H9 (cell line): Measurements from ENCODE around the gene EPB41L4B. TPM values are rescaled to one million over a fixed set of nuclear protein-coding genes. Genes with fewer than 3 reads are reported as not detected.

Experiments used
- DNase-seq: peaks from one replicate; pipeline ENCODE4 v3.0.0-alpha.2; 2017
- H2AFZ ChIP-seq: one replicate; pipeline ENCODE4 v1.6.1; 2013; ENCODE audit warnings: mild to moderate bottlenecking, low read length, control low read depth, moderate library complexity
- H2AK5ac ChIP-seq: 2 replicates; pipeline ENCODE4 v1.6.1; 2013; ENCODE audit warnings: low read length, control low read depth, mixed read lengths; ENCODE audit not compliant: insufficient read length
- H2BK120ac ChIP-seq: one replicate; pipeline ENCODE4 v1.6.1; 2013; ENCODE audit warnings: low read depth, mild to moderate bottlenecking, low read length, control low read depth, inconsistent platforms; ENCODE audit not compliant: poor library complexity, severe bottlenecking
- H2BK12ac ChIP-seq: 2 replicates; pipeline ENCODE4 v1.6.1; 2013; ENCODE audit warnings: low read length, control low read depth, mixed read lengths, low read depth; ENCODE audit not compliant: insufficient read length
- H2BK15ac ChIP-seq: 2 replicates; pipeline ENCODE4 v1.6.1; 2013; ENCODE audit warnings: low read depth, low read length, control low read depth
- H2BK20ac ChIP-seq: one replicate; pipeline ENCODE4 v1.6.1; 2013; ENCODE audit warnings: low read depth, mild to moderate bottlenecking, low read length, control low read depth, inconsistent platforms; ENCODE audit not compliant: poor library complexity, severe bottlenecking
- H2BK5ac ChIP-seq: 2 replicates; pipeline ENCODE4 v1.6.1; 2013; ENCODE audit warnings: low read length, control low read depth, mixed read lengths; ENCODE audit not compliant: insufficient read length
- H3K14ac ChIP-seq: 2 replicates; pipeline ENCODE4 v1.6.1; 2013; ENCODE audit warnings: low read length, control low read depth; ENCODE audit not compliant: insufficient read depth
- H3K18ac ChIP-seq: 2 replicates; pipeline ENCODE4 v1.6.1; 2013; ENCODE audit warnings: low read depth, mild to moderate bottlenecking, mixed read lengths, low read length, control low read depth; ENCODE audit not compliant: insufficient read length
- H3K23ac ChIP-seq: 2 replicates; pipeline ENCODE4 v1.6.1; 2013; ENCODE audit warnings: low read length, control low read depth, mixed read lengths, low read depth; ENCODE audit not compliant: insufficient read length
- H3K23me2 ChIP-seq: 2 replicates; pipeline ENCODE4 v1.6.1; 2013; ENCODE audit warnings: low read depth, mild to moderate bottlenecking, mixed read lengths, low read length, control low read depth; ENCODE audit not compliant: insufficient read length, poor library complexity, severe bottlenecking
- H3K27ac ChIP-seq: 2 replicates; pipeline ENCODE4 v1.5.1; 2013; ENCODE audit warnings: low read length, control low read depth, mixed read lengths, low read depth; ENCODE audit not compliant: insufficient read length
- H3K27me3 ChIP-seq: 2 replicates; pipeline ENCODE4 v1.6.1; 2013; ENCODE audit warnings: low read length, control low read depth, inconsistent platforms; ENCODE audit not compliant: insufficient read depth
- H3K4ac ChIP-seq: 2 replicates; pipeline ENCODE4 v1.6.1; 2013; ENCODE audit warnings: low read depth, mild to moderate bottlenecking, control low read depth, inconsistent platforms, low read length, moderate library complexity
- H3K4me1 ChIP-seq: 2 replicates; pipeline ENCODE4 v1.6.1; 2013; ENCODE audit warnings: low read length, control low read depth, inconsistent platforms; ENCODE audit not compliant: insufficient read depth
- H3K4me2 ChIP-seq: 2 replicates; pipeline ENCODE4 v1.6.1; 2013; ENCODE audit warnings: low read length, control low read depth, mixed read lengths; ENCODE audit not compliant: insufficient read length, insufficient read depth
- H3K56ac ChIP-seq: 2 replicates; pipeline ENCODE4 v1.6.1; 2013; ENCODE audit warnings: low read depth, mild to moderate bottlenecking, mixed read lengths, low read length, control low read depth; ENCODE audit not compliant: insufficient read length
- H3K79me1 ChIP-seq: 2 replicates; pipeline ENCODE4 v1.6.1; 2013; ENCODE audit warnings: low read depth, mild to moderate bottlenecking, moderate library complexity, low read length, control low read depth, inconsistent platforms; ENCODE audit not compliant: insufficient read depth, poor library complexity, severe bottlenecking
- H3K79me2 ChIP-seq: 2 replicates; pipeline ENCODE4 v1.6.1; 2013; ENCODE audit warnings: low read length, control low read depth, inconsistent platforms; ENCODE audit not compliant: insufficient read depth
- H3K9ac ChIP-seq: 2 replicates; pipeline ENCODE4 v1.6.1; 2013; ENCODE audit warnings: low read length, control low read depth, mixed read lengths; ENCODE audit not compliant: insufficient read length; ENCODE audit errors: extremely low read depth
- H3K9me3 ChIP-seq: one replicate; pipeline ENCODE4 v1.6.1; 2013; ENCODE audit warnings: low read depth, low read length, inconsistent platforms; ENCODE audit not compliant: control insufficient read depth
- H3T11ph ChIP-seq: one replicate; pipeline ENCODE4 v1.6.1; 2013; ENCODE audit warnings: mild to moderate bottlenecking, low read length, control low read depth, inconsistent platforms
- H4K20me1 ChIP-seq: one replicate; pipeline ENCODE4 v1.6.1; 2013; ENCODE audit not compliant: control insufficient read depth, insufficient read length, insufficient read depth
- H4K5ac ChIP-seq: 2 replicates; pipeline ENCODE4 v1.6.1; 2013; ENCODE audit warnings: low read depth, mild to moderate bottlenecking, mixed read lengths, low read length, control low read depth; ENCODE audit not compliant: insufficient read length
- H4K8ac ChIP-seq: replicated peaks from 2 replicates; pipeline ENCODE4 v1.6.1; 2013; ENCODE audit warnings: low read length, control low read depth, mixed read lengths, low read depth; ENCODE audit not compliant: insufficient read length
- H4K91ac ChIP-seq: 2 replicates; pipeline ENCODE4 v1.6.1; 2013; ENCODE audit warnings: low read depth, mild to moderate bottlenecking, moderate library complexity, mixed read lengths, low read length, control low read depth; ENCODE audit not compliant: insufficient read length
- H3K27ac Mint-ChIP-seq, 3 experiments: 2 replicates in 2 of 3; 3 replicates in 1 of 3; pipeline ENCODE4 v1.8.0; 2020 to 2021; ENCODE audit warnings: mixed read lengths in 3 of 3, mild to moderate bottlenecking in 1 of 3, moderate library complexity in 1 of 3
- H3K27me3 Mint-ChIP-seq: 2 replicates; pipeline ENCODE4 v1.8.0; 2021; ENCODE audit warnings: low read depth, mild to moderate bottlenecking, moderate library complexity, mixed read lengths
- H3K36me3 Mint-ChIP-seq, 3 experiments: 2 replicates in 2 of 3; 3 replicates in 1 of 3; pipeline ENCODE4 v1.8.0; 2020 to 2021; ENCODE audit warnings: low read depth in 3 of 3, mixed read lengths in 3 of 3; ENCODE audit not compliant: insufficient read depth in 1 of 3
- H3K4me1 Mint-ChIP-seq, 2 experiments: 2 replicates each; pipeline ENCODE4 v1.8.0; 2020; ENCODE audit warnings: mixed read lengths in 2 of 2
- H3K4me3 Mint-ChIP-seq, 2 experiments: 2 replicates in 1 of 2; 3 replicates in 1 of 2; pipeline ENCODE4 v1.8.0; 2020 to 2021; ENCODE audit warnings: mild to moderate bottlenecking in 2 of 2, mixed read lengths in 2 of 2, moderate library complexity in 1 of 2
- H3K9me3 Mint-ChIP-seq, 2 experiments: 2 replicates in 1 of 2; 3 replicates in 1 of 2; pipeline ENCODE4 v1.8.0; 2020; ENCODE audit warnings: mild to moderate bottlenecking in 2 of 2, mixed read lengths in 2 of 2, moderate library complexity in 1 of 2
- WGBS: extraction: QIAGEN DNeasy Blood & Tissue Kit; methylation state at CpG from one replicate; pipeline ENCODE4 v1.1.7; 2013; ENCODE audit warnings: missing lambda C conversion rate, low lambda C conversion rate, mixed read lengths; ENCODE audit not compliant: insufficient read length; ENCODE audit errors: extremely low coverage; 5-methylcytosine and 5-hydroxymethylcytosine counted together
- total RNA-seq: library from RNA; stranded (reverse); gene quantifications from 2 replicates; pipeline ENCODE4 v1.2.1, GENCODE V29; 2021
- TF ChIP-seq, protein P1 (sequence below): fragments of 200-600 bp; sonication (generic); conservative IDR thresholded peaks from 3 replicates; pipeline ENCODE4 v1.8.0; 2021; ENCODE audit warnings: antibody characterized with exemption, mild to moderate bottlenecking

EPB41L4B gene
- total RNA-seq, 1 experiment from 2014 or later, result 18.9 TPM

DNA sequence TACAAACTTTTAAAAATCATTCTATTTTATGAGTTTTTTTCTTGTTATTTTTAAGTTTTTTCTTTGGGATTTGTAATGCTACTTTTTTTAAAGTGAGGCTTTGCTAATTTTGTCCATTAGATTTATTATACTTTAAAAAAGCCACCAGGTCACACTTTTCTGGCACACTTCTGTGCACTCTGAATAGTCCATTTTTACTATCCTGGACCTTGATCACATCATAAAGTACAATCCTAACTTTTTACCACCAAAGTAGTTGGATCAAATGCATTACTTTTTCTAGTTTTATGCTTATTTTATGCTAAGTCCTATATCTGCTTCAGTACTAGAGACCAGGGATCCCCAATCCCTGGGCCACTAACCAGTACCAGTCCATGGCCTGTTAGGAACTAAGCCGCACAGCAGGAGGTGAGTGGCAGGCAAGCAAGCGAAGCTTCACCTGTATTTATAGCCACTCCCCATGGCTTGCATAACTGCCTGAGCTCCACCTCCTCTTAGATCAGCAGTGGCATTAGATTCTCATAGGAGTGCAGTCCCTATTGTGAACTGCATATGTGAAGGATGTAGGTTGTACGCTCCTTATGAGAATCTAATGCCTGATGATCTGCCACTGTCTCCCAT lies 169.8 kb downstream of the EPB41L4B start:
- WGBS, result no CpG with 5 or more reads among the region's 3 CpGs
- no peak overlapping the region for H3K27ac ChIP-seq
- no peaks in the 10 kb centered on the region for H3K79me2 ChIP-seq
- no peak overlapping the region for H2AFZ ChIP-seq
- Mint-ChIP-seq H3K27me3 (no peaks in the 10 kb centered on the region; the same call in none of the 2 replicates), H3K27ac (no peak overlapping the region), H3K4me3 (no peak overlapping the region), H3K36me3 (peaks cover 6 to 21% (median 11%) of the 10 kb centered on the region in 3 experiments), H3K9me3 (peaks cover 31 to 33% of the 10 kb centered on the region in 2 experiments), H3K4me1 (no peaks in the 10 kb centered on the region)
- no peaks in the 10 kb centered on the region for H3K23me2 ChIP-seq
- no peak overlapping the region for H3K4ac ChIP-seq
- H2BK5ac ChIP-seq, result no peak overlapping the region
- TF ChIP-seq, protein P1, sequence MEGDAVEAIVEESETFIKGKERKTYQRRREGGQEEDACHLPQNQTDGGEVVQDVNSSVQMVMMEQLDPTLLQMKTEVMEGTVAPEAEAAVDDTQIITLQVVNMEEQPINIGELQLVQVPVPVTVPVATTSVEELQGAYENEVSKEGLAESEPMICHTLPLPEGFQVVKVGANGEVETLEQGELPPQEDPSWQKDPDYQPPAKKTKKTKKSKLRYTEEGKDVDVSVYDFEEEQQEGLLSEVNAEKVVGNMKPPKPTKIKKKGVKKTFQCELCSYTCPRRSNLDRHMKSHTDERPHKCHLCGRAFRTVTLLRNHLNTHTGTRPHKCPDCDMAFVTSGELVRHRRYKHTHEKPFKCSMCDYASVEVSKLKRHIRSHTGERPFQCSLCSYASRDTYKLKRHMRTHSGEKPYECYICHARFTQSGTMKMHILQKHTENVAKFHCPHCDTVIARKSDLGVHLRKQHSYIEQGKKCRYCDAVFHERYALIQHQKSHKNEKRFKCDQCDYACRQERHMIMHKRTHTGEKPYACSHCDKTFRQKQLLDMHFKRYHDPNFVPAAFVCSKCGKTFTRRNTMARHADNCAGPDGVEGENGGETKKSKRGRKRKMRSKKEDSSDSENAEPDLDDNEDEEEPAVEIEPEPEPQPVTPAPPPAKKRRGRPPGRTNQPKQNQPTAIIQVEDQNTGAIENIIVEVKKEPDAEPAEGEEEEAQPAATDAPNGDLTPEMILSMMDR, result no peak
- no peak for DNase-seq
- no peak overlapping the region for H2BK12ac ChIP-seq
- H3K79me1 ChIP-seq, result no peaks in the 10 kb centered on the region
- H4K91ac ChIP-seq, result no peak overlapping the region
- no peak overlapping the region for H4K5ac ChIP-seq
- H3K18ac ChIP-seq, result no peak overlapping the region
- H3T11ph ChIP-seq, result no peak overlapping the region
- no peaks in the 10 kb centered on the region for H3K27me3 ChIP-seq
- H3K4me2 ChIP-seq, result no peak overlapping the region
- no peak overlapping the region for H2AK5ac ChIP-seq
- H2BK20ac ChIP-seq, result no peak overlapping the region
- no peak overlapping the region for H2BK15ac ChIP-seq
- no peak overlapping the region for H3K9ac ChIP-seq
- no peaks in the 10 kb centered on the region for H4K20me1 ChIP-seq
- no peak overlapping the region for H4K8ac ChIP-seq
- H3K9me3 ChIP-seq, result peaks cover 14% of the 10 kb centered on the region
- H3K14ac ChIP-seq, result no peak overlapping the region
- H3K56ac ChIP-seq, result no peak overlapping the region
- H3K23ac ChIP-seq, result no peak overlapping the region
- no peaks in the 10 kb centered on the region for H3K4me1 ChIP-seq
- H2BK120ac ChIP-seq, result no peak overlapping the region
